T-helper 22 cell (primary cell): ENCODE results near the gene GJD4.
A peak's percentile ranks its signal among the peaks of the same experiment; 100 is the strongest.

ENCODE experiments used
- DNase-seq: peaks from one replicate; pipeline ENCODE4 v3.0.0-alpha.2; 2020; ENCODE audit warnings: low read depth

GJD4 gene

DNA sequence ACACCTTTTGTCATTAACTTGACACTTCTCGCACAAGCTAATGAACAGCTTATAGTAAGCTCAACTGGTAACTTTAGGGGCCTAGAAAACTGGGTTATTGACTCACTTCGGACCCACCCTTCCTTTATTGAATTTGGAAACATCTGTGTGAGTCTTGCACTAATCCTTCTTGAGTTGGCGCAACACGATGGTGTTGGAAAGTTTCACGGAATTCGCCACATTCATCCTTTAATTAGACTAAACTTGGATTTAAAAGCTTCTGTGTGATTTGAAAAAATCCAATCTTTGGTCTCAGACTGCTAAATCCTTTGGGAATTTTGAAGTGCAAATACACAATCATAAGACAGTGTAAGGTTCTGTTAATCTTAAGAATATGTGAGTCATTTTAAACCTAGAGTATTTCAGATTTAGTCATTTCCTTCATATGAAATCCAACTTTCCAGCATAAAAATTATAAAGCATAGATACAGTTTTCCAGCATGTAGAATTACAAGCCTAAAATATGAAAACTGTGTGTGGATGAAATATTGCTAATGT is 21.9 kb downstream of the GJD4 start:
- no peak for DNase-seq

DNA sequence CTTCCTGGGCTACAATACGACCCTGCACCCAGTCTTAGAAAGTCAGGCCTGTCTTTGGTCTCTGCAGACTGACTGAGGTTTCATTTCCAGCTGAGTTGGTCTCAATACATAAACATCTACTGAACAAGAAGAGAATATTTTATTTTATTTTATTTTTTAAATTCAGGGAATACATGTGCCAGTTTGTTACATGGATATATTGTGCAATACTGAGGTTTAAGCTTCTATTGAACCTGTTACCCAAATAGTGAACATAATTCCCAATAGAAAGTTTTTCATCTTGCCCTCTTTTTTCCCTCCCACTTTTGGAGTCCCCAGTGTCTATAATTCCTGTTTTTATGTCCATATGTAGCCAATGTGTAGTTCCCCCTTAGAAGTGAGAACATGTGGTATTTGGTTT is 26.3 kb downstream of the GJD4 start:
- DNase-seq: no peak

DNA sequence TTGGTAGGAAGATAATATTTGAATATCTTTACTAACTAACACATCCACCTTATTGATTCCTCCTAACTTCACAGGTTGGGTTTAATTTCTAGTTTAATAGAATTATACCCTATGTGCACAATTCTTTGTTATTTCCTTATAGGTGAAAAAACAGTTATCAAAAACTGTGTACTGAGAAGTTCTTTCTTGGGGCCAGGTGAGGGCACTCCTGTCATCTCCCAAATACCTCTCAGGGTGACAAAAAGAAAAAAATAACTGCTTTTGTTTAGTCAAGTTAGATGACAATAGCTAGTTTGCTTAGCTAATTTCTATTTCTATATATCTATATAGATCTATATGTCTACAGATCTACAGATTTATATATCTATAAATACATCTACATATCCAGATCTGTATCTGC is 26.9 kb downstream of the GJD4 start:
- DNase-seq: no peak

DNA sequence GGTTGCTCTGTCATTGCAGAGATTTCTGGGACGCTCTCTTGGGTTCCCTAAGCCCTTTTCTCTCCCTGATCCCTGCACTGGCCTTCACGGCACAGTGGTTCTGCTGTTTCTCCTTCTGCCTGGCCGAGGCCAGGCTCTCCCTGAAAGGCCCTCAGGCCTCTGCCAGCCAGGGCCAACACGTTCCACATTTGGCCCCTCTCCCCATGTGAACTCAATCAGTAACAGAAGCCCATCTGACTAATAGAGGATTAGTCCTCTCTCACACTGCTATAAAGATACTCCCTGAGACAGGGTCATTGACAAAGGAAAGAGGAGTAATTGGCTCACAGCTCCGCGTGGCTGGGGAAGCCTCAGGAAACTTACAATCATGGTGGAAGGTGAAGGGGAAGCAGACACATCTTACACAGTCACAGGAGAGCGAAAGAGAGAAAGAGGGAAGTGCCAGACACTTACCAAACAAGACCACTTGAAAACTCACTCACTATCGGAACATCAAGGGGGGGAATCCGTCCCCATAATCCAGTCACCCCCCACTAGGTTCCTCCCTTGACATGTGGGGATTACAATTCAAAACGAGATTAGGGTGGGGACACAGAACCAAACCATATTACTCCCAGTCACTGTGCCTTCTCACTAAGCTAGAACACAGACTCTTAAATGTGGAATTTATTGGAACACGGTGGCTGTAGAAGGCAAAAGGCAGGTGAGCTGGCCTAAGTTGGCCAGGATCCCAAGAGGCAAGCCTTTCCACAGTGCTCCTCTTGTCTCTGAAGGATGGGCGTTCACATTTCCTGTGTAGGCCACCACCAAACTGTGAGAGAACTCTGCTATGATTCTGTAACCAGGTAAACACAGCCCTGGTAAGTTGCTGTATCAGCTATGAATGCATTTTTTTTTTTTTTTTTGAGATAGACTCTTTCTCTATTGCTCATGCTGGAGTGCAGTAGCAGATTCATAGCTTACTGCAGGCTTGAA is 28.2 kb downstream of the GJD4 start:
- no peak for DNase-seq

DNA sequence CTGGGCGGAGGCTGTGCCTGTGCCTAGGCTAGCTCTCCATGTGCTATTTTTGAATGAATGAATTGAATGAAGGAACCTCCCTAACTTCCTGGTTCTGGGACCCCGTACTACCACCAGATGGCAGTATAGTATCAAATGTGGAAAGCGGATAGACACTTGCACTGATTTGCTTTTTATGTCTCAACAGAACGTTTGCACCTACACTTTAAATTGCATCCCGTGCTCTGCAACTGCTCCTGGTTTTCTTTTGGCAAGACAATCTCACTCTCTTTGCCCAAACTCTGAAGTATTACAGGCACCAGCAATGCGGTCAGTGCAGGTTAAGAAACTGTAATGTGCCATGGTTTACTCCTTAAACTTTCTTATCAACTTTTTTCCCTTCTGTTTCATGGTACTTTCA is 30.4 kb downstream of the GJD4 start:
- no peak for DNase-seq

DNA sequence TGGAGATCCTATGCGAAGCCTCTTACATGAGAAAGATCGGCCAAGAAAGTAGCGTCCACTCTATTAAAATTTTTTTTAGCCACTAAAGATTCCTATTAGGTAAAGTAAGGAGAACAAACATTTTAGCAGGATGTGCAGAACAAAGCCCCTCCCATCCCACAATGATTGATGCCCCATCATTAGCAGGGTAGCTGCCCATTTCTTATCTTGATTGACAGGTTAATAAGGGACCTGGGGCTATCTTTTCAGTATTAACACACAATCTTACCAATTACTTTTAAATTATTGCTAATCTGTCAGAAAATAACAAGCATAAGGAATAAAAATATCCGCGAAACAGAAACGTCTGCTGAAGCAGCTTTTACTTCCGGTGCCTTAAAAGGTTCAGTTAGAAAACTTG is 31.8 kb downstream of the GJD4 start:
- DNase-seq: no peak

DNA sequence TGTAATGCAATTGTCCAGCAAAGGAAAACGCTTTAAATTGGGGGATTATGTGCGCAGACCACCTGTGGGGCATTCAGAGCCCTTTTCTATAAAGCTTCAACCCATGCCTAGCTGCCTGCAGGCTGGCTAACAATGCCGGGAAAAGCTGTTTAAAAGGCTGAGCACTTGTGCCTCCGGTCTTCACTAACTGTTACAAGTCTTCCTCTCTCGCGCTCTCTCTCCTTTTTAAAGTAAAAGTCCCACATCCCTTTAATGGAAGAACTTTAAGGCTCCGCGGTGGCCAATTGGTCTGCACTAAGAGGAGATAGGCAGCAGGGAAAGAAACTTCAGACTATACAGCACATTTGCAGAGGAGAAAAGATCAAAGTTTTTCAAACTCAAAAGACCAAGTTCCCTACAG is 32.3 kb downstream of the GJD4 start:
- DNase-seq: no peak

DNA sequence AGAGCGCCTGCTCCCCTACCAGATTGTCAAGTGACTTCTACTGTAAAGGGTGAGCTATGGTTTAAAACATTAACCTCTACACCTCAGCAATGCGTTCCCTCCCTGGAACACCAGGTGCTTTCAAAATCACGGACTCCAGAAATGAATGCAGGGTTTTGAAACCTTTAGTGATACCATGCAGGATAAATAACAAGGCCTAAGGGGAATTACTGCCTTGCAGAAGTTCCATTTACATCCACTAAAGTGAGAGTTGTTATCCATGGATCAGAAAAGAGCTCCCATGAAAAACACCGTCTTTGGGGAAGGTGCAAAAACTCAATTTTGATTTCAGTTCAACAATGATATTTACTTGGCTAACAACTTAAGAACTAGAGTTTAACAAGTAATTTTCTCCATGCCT is 33.0 kb downstream of the GJD4 start:
- DNase-seq: no peak

DNA sequence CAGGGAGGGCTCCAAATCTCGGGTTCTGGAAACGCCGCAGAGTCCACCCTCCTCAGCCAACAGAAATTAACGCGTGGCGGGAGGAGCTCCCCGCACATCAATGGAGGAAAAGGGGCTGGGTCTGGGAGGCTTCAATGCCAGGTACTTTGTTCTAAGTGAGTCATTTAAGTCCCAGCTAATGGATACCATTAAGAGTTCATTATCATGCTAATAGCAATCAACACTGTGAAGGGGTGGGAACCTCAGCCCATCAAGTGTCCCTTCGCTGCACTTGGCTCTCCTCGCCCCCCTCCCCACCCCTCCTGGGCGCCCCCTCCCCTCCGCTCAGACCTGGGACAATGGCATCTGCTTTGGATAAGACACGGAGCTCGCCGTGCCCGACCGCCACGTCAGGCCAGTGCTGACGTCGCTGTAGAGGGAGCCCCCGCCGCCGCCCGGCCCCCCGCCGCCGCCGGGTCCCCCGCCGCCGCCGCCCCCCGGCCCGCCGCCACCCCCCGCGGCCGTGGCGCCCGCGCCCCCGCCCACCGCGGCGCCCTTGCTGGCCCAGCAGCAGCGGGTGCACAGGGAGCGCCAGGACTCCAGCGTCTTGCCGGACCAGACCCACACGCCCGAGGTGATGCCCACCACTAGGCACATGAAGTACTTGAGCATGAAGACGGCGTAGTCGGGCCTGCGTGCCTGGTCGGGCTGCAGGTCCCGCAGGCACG is 34.0 kb downstream of the GJD4 start:
- DNase-seq: no peak

DNA sequence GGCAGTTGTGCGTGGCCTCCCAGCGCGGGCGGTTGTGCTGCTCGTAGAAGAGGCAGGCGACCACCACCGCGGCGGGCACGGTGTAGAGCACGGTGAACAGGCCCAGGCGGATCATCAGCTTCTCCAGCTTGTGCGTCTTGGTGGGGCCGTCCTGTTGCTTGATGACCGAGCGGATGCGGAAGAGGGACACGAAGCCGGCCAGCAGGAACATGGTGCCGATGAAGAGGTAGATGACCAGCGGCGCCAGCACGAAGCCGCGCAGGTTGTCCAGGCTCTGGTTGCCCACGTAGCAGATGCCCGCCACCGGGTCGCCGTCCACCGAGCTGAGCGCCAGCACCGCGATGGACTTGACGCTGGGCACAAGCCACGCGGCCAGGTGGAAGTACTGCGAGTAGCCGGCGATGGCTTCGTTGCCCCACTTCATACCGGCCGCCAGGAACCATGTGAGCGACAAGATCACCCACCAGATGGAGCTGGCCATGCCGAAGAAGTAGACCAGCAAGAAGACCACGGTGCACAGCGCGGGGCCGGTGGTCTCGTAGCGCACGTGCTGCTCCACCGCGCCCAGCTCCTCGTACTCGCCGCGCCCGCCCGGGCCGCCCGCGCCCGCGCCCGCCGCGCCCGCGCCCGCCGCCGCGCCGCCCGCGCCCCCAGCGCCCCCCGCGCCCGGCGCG is 34.7 kb downstream of the GJD4 start:
- DNase-seq: no peak

DNA sequence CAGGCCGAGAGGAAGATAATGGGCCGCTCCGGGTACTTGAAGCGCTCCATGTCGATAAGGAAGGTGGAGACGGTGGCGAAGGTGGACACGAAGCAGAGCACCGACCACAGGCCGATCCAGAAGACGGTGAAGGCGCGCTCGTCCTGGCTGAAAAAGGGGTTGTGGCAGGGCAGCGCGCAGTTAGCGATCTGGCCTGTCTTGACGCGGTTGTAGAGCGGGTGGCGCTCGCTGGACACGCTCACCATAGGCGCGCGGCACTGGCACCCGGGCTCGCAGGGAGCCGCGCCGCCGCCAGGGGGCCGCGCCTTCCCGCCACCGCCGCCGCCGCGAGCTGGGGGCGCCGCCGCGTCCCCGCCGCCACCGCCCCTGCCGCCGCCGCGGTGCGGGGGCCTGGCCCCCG is 35.3 kb downstream of the GJD4 start:
- no peak for DNase-seq

DNA sequence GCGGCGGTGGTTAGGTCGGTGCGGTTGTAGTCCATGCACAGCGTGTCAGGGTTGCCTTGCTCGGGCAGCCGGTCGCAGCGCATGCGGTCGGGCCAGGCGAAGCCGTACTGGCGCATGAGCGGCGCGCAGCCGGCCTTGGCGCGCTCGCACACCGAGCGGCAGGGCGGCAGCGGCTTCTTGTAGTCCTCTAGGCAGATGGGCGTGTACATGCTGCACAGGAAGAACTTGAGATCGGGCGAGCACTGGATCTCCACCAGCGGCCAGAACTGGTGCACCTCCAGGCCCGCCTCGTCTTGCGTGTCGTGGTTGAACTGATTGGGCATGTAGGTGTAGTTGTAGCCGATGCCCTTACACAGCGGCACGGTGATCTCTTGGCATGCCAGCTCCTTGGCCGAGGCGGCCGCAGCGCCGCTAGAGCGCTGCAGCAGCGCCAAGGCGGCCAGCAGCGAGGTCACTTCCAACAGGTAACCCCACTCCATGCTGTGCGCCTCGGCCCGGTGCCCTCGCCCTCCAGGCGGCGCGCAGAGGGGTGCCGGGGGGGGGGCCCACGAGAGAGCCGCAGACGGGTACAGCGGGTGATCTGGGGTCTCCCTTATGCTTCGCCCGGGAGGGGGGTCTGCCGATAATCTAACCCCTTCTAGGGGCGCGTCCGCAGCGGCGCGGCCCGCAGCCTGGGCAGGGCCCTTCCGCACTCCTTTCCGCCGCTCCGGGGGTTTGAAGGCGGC is 36.0 kb downstream of the GJD4 start:
- DNase-seq: no peak

DNA sequence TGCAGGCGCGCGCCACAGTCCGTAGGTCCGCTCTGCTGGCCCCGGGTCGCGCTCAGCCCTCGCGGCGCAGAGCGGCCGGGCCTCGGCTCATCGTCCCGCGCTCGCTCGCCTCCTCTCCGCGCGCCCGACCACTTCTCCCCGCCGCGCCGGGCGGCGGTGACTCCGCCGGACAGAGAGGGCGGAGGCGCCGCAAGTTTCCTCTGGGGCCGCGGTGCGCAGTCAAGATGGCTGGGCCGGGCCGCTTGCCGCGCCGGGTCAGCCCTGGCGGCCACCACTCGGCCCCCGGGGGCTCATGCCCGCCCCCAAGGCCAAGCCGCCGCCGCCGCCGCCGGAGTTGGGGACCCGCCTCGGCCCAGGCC is 36.5 kb downstream of the GJD4 start:
- DNase-seq: no peak

DNA sequence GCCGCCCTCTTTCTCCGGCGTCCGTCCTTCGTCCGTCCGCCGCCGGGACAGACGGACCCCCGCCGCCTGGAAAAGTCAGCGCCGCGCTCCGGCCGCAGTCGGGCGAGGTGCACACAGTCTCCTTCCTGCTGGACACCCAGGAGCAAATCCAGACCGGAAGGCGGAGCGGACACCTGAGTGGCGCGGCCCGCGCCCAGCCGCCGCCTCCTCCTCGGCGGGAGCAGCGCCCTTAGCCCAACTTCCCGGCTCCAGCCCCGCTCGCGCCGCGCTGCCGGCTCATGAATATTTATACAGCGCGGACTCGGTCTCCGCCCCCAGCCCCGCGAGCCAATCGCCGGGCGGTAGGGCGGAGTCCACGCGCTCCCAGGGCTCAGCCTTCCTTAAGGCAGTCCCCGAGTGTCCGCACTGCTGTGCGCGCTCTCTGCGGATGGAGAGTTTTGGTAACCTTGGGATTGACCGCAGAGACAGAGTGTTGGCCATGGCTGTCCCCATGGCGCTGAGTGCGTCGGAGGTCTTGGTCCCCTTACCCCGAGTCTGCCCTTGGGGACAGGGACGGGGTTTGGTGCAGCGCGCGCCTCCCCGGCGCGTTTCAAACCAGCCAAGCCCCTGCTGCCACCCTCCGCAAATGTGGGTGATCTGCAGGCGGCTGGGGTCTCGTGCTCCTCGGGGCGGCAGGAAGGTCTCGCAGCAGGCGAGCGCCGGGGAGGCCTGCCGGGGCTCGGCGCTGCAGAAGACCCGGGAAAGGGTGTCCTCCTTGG is 37.1 kb downstream of the GJD4 start, which contains the start of gene FZD8:
TSS of gene FZD8 (minus strand) at position 262 of the 758 bp plus-strand sequence. CDS start 867 bp downstream, outside the sequence.
- peak; percentile 42 for DNase-seq

DNA sequence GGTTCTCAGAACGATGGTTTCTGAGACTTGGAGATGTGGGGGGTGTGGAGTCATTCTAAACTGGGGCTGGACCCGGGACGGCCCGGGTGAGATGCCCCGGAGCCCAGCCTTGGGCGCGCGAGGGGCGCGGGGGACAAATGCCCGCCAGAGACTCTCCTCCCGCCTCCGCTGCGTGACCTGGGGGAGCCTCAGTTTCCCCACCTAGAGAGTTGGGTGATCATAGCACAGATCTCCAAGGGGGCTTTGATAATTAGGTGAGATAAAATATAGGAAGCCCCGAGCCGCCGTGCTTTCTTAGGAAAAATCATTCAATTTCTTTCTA is 37.6 kb downstream of the GJD4 start:
- DNase-seq: no peak

DNA sequence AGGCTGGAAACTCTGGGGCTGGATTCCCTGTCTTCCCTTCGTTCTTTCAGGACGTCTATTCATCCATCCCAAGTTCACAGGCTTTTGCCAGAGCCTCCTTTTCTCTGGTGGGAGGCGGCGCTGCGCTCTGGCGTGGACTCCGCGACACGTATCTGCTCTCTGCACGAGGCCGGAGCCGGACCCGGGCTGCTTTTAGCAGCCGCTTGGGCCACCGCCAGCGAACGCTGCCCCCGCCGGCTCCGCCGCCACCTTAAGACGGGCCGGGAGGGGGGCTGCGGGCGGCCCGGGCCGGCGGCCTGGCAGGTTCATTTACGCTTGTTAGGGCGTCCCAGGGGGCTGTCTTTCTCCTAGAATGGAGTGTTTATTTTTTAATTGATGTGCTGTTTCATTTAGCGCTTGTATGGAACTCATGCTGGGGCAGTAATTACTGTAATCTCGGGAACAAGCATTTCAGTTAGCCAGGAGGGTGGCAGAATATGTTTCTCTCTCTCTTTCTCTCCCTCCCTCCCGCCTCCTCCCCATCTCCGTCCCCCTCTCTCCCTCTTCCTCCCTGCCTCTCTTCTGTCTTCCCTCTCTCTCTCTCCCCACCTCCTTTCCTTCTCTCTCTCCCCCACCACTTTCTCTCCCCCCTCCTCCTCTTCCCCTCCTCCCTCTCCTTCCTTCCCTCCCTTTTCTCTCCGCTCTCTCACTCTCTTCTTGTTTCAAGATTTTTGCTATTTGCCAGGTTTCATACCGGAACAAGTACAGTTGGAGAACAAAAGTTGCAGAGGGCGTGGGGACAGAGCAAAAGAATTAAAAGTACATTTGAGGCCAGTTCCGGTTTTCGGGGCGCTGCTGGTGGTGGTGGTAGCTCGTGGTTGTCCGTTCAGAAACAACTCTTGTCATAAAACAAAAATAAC is 38.3 kb downstream of the GJD4 start:
- no peak for DNase-seq

DNA sequence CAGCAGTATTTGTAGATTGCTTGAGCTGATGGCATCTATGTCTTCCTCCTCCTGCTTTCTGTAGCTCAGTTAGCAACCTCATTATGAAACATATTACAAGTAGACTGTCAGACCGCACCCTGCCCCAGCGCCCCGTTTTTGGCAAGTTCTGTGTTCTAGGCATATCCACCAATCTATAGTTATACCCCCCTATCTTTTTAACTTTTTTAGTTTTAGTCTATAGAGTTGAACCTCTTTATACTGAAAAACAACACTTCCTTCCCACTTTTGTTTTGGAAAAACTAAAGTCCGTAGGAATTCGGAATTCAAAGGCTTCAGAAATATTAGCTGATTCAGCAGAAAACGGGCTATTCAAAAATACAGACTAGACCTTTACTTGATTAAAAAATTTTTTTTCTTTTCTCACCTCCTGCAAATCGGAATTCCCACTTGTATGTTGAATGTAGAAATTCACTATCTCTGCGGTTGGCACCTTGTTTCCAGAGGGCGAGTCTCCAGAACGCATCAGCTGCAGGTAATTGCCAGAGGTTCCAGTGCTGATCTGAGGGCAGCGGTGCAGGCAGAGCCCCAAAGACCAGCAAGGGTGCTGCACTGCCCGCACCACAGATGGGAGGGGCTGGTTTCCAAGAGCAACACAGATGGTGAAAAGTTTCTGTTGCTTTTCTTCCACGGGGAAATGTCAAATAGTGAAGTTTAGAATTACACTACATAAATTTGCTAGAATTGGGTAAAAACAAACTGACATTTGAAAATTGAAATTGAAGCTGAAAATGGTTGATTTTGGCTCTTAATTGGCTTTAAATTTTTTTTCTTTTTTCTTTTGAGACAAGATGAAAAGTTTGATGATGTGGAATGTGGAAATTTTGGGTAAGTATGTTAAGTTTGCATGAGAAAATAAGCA is 39.2 kb downstream of the GJD4 start:
- no peak for DNase-seq

DNA sequence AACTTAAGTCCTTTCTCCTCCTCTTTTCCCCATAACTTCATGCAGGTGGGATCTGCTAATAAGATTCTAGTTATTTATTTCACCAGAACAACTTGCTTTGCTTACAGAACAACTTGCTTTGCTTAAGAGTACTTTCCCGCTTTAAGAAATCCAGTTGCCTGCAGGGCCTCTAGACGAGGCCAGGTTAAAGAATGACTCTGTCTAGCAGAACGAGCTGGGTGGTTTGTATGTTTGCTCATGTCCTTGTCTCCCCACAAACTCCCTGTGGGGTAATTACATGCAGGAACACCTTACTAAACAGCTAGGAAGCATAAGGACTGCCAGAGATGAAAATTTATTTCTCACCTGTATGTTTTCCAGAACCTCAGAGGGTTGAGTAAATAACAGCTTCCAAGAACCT is 45.8 kb downstream of the GJD4 start:
- no peak for DNase-seq

DNA sequence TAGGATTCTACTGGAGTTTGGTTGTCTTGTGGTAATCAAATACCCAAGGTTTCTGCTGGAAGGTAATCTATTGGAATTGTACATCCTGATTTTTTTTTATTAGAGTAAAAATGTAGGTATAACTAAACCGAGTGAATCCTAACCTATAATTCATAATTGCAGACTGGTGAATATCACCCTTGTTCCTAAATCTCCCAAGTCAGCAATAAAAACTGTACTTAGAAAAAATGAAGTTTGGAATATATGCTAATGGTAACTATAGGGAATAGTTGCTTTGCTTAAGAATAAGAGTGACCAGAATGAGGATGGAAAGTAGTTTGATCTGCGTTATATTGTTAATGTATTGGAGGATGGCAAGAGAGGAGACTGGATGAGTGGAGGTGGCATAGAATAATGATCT is 47.7 kb downstream of the GJD4 start:
- DNase-seq: no peak
